ENCODE measurements around the gene PRTFDC1.

DNA sequence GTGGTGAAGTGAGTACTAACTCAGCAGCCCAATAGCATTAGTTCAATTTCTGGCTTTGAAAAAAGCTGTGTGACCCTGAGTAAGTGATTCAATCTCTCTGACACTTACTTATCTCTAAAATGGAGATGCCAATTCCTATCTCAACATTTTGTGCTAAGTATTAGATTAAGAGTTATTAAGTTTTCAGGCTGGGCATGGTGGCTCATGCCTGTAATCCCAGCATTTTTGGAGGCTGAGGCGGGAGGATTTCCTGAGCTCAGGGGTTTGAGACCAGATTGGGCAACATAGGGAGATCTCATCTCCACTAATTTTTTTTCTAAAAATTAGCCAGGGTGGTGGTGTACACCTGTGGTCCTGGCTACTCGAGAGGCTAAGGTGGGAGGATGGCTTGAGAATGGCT lies 109.5 kb downstream of the PRTFDC1 start:
- no peak for TF ChIP-seq POLR2AphosphoS5 (IDR thresholded peaks at IDR 0.05; ENCODE audit: low read depth)
- TF ChIP-seq CTCF (IDR thresholded peaks at IDR 0.05; ENCODE audit: insufficient read depth, low read length) = no peak
- TF ChIP-seq, protein P1, sequence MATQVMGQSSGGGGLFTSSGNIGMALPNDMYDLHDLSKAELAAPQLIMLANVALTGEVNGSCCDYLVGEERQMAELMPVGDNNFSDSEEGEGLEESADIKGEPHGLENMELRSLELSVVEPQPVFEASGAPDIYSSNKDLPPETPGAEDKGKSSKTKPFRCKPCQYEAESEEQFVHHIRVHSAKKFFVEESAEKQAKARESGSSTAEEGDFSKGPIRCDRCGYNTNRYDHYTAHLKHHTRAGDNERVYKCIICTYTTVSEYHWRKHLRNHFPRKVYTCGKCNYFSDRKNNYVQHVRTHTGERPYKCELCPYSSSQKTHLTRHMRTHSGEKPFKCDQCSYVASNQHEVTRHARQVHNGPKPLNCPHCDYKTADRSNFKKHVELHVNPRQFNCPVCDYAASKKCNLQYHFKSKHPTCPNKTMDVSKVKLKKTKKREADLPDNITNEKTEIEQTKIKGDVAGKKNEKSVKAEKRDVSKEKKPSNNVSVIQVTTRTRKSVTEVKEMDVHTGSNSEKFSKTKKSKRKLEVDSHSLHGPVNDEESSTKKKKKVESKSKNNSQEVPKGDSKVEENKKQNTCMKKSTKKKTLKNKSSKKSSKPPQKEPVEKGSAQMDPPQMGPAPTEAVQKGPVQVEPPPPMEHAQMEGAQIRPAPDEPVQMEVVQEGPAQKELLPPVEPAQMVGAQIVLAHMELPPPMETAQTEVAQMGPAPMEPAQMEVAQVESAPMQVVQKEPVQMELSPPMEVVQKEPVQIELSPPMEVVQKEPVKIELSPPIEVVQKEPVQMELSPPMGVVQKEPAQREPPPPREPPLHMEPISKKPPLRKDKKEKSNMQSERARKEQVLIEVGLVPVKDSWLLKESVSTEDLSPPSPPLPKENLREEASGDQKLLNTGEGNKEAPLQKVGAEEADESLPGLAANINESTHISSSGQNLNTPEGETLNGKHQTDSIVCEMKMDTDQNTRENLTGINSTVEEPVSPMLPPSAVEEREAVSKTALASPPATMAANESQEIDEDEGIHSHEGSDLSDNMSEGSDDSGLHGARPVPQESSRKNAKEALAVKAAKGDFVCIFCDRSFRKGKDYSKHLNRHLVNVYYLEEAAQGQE (IDR thresholded peaks at IDR 0.05; ENCODE audit: insufficient replicate concordance, low read depth) = no peak
